Activated T-helper 2 cell treated with anti-CD3 and anti-CD28 coated beads, Interferon-gamma antibody, Interleukin-2, Interleukin-4, amounts not matched to agents 10 μg/mL and 5 μg/mL and 100 μg/mL, durations not matched to agents 14 hours and 24 hours and 36 hours (primary cell): ENCODE results near the gene ZBTB5. TPM values are rescaled to one million over a fixed set of nuclear protein-coding genes. Genes with fewer than 3 reads are reported as not detected.
"Not testable (repeated sequence)": the region's sequence is repeated elsewhere in the genome, so short reads cannot be mapped to it uniquely, and the experiment has no call there.

Source experiments
- DNase-seq: peaks from one replicate; pipeline ENCODE4 v3.0.0; 2021; ENCODE audit warnings: low spot score
- H3K27ac Mint-ChIP-seq: one replicate; pipeline ENCODE4 v1.8.0; 2021; ENCODE audit warnings: mixed read lengths
- H3K27me3 Mint-ChIP-seq: one replicate; pipeline ENCODE4 v1.8.0; 2021; ENCODE audit warnings: low read depth, mixed read lengths
- H3K36me3 Mint-ChIP-seq: one replicate; pipeline ENCODE4 v1.8.0; 2021; ENCODE audit warnings: low read depth, mixed read lengths
- H3K4me1 Mint-ChIP-seq: one replicate; pipeline ENCODE4 v1.8.0; 2021; ENCODE audit warnings: low read depth, mixed read lengths
- H3K4me3 Mint-ChIP-seq: one replicate; pipeline ENCODE4 v1.8.0; 2021; ENCODE audit warnings: low read depth, mild to moderate bottlenecking, moderate library complexity, mixed read lengths
- H3K9me3 Mint-ChIP-seq: one replicate; pipeline ENCODE4 v1.8.0; 2021; ENCODE audit warnings: mixed read lengths
- intact Hi-C: fragments of 100-400 bp; cut with micrococcal nuclease; formaldehyde crosslinking; loops from one replicate; pipeline ENCODE4 v1.15.1; 2023
- total RNA-seq: library from RNA; stranded (reverse); gene quantifications from 2 replicates; pipeline ENCODE4 v1.2.3, GENCODE V29; 2022

ZBTB5 gene
- total RNA-seq, 1 donor from 2014 or later = 11.0 TPM

GRCh38 chr9:37477443-37477842, 12.2 kb upstream of the ZBTB5 start:
- H3K4me3 Mint-ChIP-seq, H3K27ac Mint-ChIP-seq, intact Hi-C loops, DNase-seq, H3K4me1 Mint-ChIP-seq, H3K36me3 Mint-ChIP-seq: not testable (repeated sequence)
- Mint-ChIP-seq H3K9me3 (peaks cover 11% of the 10 kb centered on the region), H3K27me3 (peaks cover 35% of the 10 kb centered on the region)

GRCh38 chr9:37476930-37477329, 11.7 kb upstream of the ZBTB5 start:
- Mint-ChIP-seq H3K36me3 (peaks cover 6% of the 10 kb centered on the region), H3K9me3 (peaks cover 11% of the 10 kb centered on the region), H3K4me3 (no peak overlapping the region), H3K27ac (no peak overlapping the region), H3K4me1 (peaks cover 6% of the 10 kb centered on the region), H3K27me3 (peaks cover 35% of the 10 kb centered on the region)
- intact Hi-C loops = loop anchor here (1.0 kb wide), 1 partner anchor 21 kb away; no protein-coding TSS in a partner anchor
- DNase-seq = no peak

- Mint-ChIP-seq H3K9me3 (peaks cover 11% of the 10 kb centered on the region), H3K4me3 (no peak overlapping the region), H3K36me3 (peaks cover 6% of the 10 kb centered on the region), H3K4me1 (peaks cover 9% of the 10 kb centered on the region), H3K27me3 (peaks cover 23% of the 10 kb centered on the region), H3K27ac (no peak overlapping the region)
- intact Hi-C loops = no loop called here
- DNase-seq = no peak
Measured at GRCh38 chr9:37474438-37474837, 9.2 kb upstream of the ZBTB5 start.

GRCh38 chr9:37473982-37474381, 8.7 kb upstream of the ZBTB5 start:
- H3K27ac Mint-ChIP-seq, H3K4me1 Mint-ChIP-seq, H3K36me3 Mint-ChIP-seq, H3K4me3 Mint-ChIP-seq, intact Hi-C loops, DNase-seq: not testable (repeated sequence)
- peaks cover 11% of the 10 kb centered on the region for H3K9me3 Mint-ChIP-seq
- peaks cover 20% of the 10 kb centered on the region for H3K27me3 Mint-ChIP-seq

GRCh38 chr9:37471942-37472684, 6.9 kb upstream of the ZBTB5 start:
- Mint-ChIP-seq H3K36me3 (peaks cover 6% of the 10 kb centered on the region), H3K4me3 (peak overlapping the region; percentile 72), H3K27me3 (peaks cover 3% of the 10 kb centered on the region)

GRCh38 chr9:37468620-37469019, 3.4 kb upstream of the ZBTB5 start:
- intact Hi-C loops = loop anchor here (5.0 to 10.0 kb wide), 4 partner anchors 124 to 1064 kb away; partner anchors contain the start of genes EXOSC3, RNF38, SLC25A51 and TOMM5
- Mint-ChIP-seq H3K4me1 (peaks cover 22% of the 10 kb centered on the region), H3K27ac (no peak overlapping the region), H3K36me3 (peaks cover 5% of the 10 kb centered on the region), H3K4me3 (no peak overlapping the region), H3K27me3 (no peaks in the 10 kb centered on the region), H3K9me3 (peaks cover 2% of the 10 kb centered on the region)
- no peak for DNase-seq

More at GRCh38 chr9:37471942-37472684, 6.9 kb upstream of the ZBTB5 start:
- Mint-ChIP-seq H3K4me1 (peaks cover 9% of the 10 kb centered on the region), H3K9me3 (peaks cover 11% of the 10 kb centered on the region), H3K27ac (peak overlapping the region; percentile 18)
- intact Hi-C loops = no loop called here
- DNase-seq = no peak

GRCh38 chr9:37467530-37467929, 2.3 kb upstream of the ZBTB5 start:
- H3K4me1 Mint-ChIP-seq = peaks cover 30% of the 10 kb centered on the region
- H3K9me3 Mint-ChIP-seq, DNase-seq, H3K27ac Mint-ChIP-seq, H3K4me3 Mint-ChIP-seq, H3K27me3 Mint-ChIP-seq: not testable (repeated sequence)
- peaks cover 10% of the 10 kb centered on the region for H3K36me3 Mint-ChIP-seq
- intact Hi-C loops = loop anchor here (5.0 to 10.0 kb wide), 4 partner anchors 125 to 1063 kb away; partner anchors contain the start of genes EXOSC3, RNF38, SLC25A51 and TOMM5

- peaks cover 25% of the 10 kb centered on the region for H3K4me1 Mint-ChIP-seq
- DNase-seq = no peak
- no peaks in the 10 kb centered on the region for H3K9me3 Mint-ChIP-seq
- peak overlapping the region; percentile 99 for H3K27ac Mint-ChIP-seq
- intact Hi-C loops = loop anchor here (5.0 to 10.0 kb wide), 4 partner anchors 126 to 1061 kb away; partner anchors contain the start of genes EXOSC3, RNF38, SLC25A51 and TOMM5
- peaks cover 10% of the 10 kb centered on the region for H3K36me3 Mint-ChIP-seq
- peak overlapping the region; percentile 96 for H3K4me3 Mint-ChIP-seq
- no peaks in the 10 kb centered on the region for H3K27me3 Mint-ChIP-seq
Measured at GRCh38 chr9:37466037-37466709, 923 bp upstream of the ZBTB5 start.

GRCh38 chr9:37464426-37465248, 613 bp downstream of the ZBTB5 start:
- no peaks in the 10 kb centered on the region for H3K27me3 Mint-ChIP-seq

GRCh38 chr9:37464006-37464405, 1.2 kb downstream of the ZBTB5 start:
- intact Hi-C loops = loop anchor here (10.0 kb wide), 2 partner anchors 321 to 1059 kb away; partner anchors contain the start of genes EXOSC3 and RNF38
- Mint-ChIP-seq H3K4me1 (peaks cover 25% of the 10 kb centered on the region), H3K27me3 (no peaks in the 10 kb centered on the region), H3K27ac (peak overlapping the region; percentile 21), H3K4me3 (peak overlapping the region; percentile 96), H3K9me3 (no peaks in the 10 kb centered on the region), H3K36me3 (peaks cover 13% of the 10 kb centered on the region)
- no peak for DNase-seq

More at GRCh38 chr9:37464426-37465248, 613 bp downstream of the ZBTB5 start:
- Mint-ChIP-seq H3K4me3 (peak overlapping the region; percentile 96), H3K4me1 (peaks cover 25% of the 10 kb centered on the region), H3K36me3 (peaks cover 13% of the 10 kb centered on the region), H3K9me3 (no peaks in the 10 kb centered on the region), H3K27ac (peak overlapping the region; percentile 99)
- intact Hi-C loops = loop anchor here (1.0 to 10.0 kb wide), 7 partner anchors 21 to 1060 kb away; partner anchors contain the start of genes EXOSC3, GRHPR, POLR1E and RNF38
- DNase-seq = peak; percentile 65

GRCh38 chr9:37456817-37457216, 8.4 kb downstream of the ZBTB5 start:
- H3K27ac Mint-ChIP-seq = no peak overlapping the region
- H3K4me1 Mint-ChIP-seq = peaks cover 24% of the 10 kb centered on the region
- peaks cover 12% of the 10 kb centered on the region for H3K36me3 Mint-ChIP-seq
- no peak overlapping the region for H3K4me3 Mint-ChIP-seq
- intact Hi-C loops = loop anchor here (1.0 kb wide), 1 partner anchor 19 kb away; no protein-coding TSS in a partner anchor
- no peak for DNase-seq
- H3K9me3 Mint-ChIP-seq = no peaks in the 10 kb centered on the region
- H3K27me3 Mint-ChIP-seq = no peaks in the 10 kb centered on the region
